Brain pericyte (primary cell): ENCODE data around the gene ZNF839.
"Not testable (repeated sequence)": the region's sequence is repeated elsewhere in the genome, so short reads cannot be mapped to it uniquely, and the experiment has no call there.

ENCODE experiments used
- DNase-seq: peaks from one replicate; pipeline ENCODE4 v3.0.0-alpha.2; 2012; ENCODE audit warnings: low read depth, low spot score

Gene ZNF839

DNA sequence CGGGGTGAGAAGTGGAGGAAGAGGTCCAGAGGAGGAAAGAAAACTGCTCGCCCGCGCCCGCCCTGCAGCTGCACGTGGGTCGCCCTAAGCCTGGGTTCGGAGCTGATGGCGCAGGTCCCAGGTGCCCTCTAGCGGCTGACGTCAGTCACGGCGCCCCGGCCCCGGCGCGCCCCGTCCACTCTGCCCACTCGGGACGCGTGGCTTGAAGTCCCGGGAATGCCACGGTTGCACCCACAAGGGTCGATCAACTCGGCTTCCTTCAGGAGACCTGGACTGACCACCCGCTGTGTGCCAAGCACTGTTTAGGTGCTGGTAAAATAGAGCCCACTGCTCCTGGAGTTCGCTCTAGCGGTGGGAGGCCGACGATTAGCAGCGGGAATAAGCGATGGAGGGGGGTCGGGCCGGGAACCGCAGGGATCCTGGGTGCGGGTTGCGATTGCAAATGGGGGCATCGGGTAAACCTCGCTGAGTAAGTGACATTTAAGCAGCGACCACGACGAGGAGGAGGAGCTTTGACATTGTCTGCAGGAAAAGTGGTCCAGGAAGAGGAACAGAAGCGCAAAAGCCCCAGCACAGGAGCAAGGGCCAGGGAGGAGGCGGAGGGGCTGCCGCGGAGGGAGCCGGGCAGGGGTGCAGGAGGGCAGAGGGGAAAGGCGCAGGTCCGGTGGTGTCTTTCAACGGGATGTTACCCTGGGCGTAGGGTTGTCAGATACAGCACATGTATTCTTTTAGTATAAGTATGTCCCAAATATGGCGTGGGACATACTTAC, 5.1 kb upstream of the ZNF839 start:
- no peak for DNase-seq

DNA sequence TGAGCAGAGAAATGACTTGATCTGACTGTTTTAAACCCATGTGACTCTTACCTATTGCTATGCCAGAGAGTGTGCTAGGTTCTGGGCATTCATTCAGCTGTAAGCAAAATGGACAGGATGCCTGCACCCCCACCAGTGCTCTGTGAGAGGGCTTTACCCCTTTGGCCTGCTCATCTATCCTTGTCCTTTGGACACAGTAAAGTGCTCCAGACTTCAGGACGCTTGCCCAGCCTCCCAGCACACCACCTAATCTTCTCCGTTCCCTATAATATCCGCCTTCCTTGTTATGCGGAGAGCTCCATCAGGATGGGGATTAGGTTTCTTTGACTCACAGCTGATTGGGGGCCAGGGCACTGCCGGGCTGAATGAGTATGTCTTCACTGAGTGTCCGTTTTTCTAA, 4.4 kb upstream of the ZNF839 start:
- DNase-seq, result no peak

DNA sequence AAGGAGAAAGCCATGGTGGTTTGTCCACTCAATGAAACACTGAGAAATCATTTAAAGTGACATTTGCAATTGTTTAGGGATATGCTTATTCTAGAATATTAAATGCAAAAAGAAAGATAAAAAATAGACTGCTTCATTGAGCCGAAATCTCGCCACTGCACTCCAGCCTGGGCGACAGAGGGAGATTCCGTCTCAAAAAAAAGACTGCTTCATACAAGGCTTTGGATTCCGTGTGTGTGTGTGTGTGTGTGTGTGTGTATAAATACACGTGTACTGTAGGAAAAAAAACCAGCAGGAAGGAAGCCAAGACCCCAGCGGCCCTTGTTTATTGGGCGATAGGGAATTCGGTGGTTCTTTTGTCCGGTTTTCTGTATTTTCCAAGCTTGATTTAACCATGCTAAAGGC, 3.2 kb upstream of the ZNF839 start:
- DNase-seq, result no peak

DNA sequence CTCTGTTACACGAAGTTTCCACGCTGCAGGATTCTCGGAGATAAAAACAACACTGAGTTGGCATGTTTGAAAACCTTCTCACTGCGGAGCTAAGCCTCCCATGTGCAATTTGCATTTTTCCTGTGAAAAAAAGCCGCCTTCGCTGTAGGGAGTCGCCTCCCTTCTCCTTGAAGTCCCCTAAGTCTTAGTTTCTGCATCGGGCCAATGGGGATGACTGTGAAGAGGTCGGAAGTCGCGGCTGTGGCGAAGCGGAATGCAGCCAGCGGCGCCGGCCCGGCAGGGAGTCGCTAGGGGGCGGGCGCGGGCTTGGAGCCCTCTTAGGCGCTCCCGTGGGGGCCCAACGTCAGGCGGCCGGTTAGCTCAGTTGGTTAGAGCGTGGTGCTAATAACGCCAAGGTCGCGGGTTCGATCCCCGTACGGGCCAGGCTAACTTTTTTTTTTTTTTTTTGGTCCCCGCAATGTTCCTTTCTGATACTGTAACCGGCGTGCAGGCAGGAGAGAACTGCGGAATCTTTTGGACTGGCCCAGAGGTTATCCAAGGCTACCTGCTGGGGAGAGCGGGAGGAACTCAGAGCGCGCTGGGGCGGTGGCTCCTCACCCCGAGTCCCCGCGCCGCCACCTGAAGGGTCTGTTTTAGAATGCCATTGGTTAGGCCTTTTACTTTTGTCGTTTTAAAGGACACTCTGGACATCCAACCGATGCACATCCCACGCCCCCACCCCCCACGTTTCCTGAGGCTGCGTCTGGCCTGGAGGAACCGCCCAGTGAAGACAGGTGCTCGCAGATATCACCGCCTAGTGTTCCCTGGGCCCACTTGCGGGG, 2.6 kb upstream of the ZNF839 start:
- peak; percentile 90 for DNase-seq

DNA sequence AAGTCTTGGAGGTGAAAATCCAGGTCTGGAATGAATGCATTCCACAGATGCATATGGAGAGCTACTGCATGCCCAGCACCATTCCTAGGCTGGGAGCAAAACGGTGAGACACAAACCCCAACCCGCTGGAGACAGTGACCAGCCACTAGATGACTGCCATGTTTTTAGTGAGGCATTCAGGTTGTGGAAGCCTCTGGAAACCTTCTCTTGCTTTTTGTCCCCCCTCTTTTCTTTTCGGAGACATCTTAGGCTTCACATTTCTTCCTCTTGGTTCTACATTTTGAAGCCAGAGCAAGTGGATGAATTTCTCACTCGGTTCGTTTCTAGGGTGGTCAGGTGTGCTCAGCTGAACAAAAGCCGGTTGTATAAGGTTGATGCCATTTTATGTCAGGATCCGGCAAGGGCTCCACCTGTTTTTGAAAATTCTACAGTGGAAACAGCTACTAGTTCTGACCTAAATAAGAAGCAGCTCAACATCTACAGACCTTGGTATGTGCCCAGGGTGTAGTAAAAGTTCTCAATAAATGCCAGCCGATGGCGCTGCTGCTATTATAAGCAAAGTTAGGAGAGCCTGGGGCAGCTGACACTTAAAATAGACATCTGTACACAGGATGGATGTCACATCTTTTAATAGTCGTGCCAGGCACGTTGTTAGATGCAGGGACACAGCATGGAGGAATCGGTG, 1.8 kb upstream of the ZNF839 start:
- no peak for DNase-seq

DNA sequence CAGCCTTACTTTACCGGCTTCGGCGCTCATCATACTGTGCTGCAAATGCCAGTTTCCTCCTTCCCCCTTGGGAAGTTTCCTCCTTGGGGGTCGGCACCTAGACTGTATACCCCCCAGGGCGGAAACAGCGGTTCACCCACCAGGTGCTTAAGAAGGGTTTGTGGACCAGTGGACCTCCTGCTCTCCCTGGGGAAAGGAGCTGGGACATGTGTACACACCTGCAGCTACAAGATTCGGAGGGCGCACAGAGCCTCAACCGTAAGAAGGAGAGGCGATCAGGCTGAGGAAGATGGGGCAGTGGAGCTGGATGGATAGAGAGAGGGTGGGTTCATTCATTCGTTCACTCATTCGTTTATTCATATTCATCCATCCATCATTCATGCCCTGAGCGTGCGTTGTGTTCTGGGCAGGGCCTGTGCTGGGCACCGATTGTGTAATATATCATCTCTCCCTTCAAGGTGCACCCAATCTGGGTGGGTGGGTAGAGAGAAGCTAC, 717 bp upstream of the ZNF839 start:
- DNase-seq, result no peak

DNA sequence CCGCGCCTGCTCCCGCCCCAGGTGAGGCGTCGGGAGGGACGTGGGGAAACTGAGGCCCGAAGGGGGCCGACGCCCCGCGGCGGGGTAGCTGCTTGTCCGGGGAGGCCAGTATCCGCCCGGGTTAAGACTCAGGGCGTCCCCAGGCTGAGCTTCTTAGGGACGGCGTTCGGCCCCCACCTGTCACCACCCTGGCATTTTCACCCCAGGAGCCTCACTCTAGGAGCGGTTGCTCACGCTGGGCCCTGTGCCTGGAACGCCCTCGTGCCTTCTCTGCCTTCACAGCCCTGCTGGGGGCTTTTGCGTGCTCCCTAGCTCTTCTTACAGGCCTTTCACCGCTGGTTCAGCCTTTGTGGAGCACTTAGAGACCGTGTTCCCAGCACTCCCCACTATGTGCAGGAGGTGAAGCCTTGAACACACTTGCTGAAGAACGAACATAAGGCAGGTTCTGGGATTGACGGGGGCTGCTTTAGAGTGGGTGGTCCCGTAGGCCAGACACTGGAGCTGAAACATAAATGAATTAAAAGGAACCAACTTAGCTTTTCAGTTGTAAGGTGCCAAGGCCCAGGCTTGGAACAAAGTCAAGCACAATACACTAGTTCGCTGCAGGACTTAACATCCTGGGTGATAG, 601 bp downstream of the ZNF839 start:
- DNase-seq, result no peak

DNA sequence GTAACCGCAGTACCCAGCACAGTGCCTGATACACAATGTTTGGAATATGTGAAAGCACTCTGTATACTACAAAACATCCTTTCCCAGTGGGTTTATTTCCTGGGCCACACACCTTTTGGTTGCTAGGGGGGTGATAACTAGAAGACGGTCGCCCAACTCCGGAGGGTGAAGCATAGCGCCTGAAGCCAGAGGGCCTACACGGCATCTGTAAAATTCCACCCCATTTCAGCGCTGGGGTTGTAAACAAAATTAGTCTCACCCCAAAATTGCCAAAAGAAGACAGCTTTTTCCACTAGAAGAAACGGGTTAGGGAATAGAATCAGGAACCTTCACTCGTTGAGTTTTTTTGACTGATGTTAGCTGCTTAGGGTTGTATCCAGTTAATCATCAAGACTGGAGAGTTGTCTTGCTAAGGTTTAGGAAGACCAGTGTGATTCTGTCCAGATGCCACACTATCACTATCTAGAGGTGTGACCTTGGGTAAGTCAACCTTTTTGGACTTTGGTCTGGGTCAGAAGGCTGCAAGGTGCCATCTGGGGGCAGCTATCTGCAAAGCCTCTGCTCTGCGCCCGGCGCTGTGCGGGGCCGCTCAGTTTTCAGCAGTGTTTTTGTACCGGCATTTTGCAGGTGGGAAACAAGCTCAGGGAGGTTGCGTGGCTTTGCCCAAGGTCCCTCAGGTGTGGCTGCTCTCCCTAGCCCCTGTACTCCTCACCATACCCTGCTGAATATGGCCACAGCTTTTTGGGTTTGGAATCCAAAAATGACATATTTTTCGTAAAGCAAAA, 1.3 kb downstream of the ZNF839 start:
- DNase-seq, result no peak

DNA sequence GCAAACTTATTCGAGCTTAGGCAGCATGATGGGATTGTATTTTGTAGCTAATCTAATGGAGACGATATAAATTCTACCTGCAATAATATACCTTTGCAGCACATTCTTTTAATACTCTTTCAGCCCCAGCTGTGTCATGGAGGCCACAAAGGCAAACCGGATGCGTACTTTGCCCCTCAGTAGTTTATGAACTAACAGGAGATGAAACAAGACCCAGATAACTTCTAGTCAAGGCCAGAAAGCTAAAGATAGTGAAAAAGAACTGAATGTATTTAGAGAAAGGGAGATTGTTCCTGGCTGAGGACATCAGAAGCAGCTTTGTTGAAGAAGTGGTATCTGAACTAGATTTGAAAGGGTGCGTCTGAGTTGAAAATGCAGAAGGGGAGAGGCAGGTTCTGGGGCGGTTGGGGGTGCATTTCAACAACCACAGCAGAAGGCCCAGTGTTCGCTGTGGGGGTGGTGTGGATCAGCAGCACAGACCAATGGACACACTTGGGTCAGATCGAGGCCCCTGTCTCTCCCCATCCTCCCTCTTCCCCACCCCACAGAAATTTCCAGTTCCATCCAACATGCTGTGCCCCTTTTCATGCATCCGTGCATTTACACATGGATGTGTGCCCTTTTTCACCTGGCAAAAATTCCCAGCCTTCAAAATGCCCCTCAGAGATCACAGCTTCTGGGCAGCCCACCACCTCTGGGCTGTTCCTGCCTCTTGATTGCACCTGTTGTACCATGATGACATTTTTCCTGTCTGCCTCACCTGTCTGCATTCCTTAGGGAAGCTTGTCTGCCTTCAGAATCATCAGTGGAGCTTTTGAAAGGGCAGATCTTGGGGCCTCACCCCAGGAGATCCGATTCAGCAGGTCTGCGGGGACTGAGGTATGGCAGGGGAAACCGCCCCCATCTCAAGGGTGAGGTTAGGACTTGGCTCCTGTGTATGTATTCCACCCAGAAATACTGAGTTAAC, 2.2 kb downstream of the ZNF839 start:
- no peak for DNase-seq

DNA sequence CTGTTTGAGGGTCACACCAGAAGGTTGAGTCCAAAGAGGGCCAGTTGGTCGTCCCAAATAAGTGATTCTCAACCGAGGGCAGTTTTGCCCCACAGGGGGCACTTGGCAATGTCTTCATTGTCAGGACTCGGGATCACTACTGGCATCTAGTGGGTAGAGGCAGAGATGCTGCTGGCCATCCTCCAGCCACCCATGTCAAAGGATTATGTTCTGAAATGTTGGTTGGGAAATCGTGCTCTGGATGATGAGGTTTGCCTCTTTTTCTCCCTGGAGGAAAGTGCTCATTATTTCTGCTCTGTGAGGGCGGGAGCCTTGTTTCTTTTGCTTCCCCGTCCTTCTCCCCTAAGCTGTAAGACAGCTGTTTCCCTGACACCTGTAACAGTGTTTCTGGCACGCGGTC, 3.6 kb downstream of the ZNF839 start:
- DNase-seq, result peak; percentile 54

DNA sequence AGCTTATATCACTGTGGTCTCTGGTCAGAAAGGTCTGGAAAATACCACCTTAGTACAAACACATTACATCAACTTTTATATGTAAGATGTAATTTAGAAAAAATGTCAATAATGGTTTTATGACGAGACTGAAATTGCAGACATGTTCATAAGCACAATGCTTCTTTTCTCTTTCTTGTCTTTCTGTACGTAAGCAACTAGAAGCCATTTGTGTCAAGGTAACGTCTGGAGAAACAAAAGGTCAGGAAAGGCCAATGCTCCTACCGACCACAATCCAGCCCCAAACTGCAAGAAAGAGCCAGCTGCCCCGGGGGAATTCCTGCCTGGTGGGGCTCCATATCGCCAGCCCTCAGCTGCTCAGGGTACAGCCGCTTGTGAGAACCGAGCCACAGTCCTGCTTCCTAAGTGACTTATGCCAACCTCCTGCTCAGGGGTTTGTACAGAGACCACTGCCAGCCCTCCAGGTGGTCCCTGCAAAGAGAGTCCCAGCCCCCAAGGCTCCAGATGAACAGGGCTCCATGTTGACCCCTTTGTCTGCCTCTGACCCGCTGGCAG, 6.3 kb downstream of the ZNF839 start:
- DNase-seq, result no peak

DNA sequence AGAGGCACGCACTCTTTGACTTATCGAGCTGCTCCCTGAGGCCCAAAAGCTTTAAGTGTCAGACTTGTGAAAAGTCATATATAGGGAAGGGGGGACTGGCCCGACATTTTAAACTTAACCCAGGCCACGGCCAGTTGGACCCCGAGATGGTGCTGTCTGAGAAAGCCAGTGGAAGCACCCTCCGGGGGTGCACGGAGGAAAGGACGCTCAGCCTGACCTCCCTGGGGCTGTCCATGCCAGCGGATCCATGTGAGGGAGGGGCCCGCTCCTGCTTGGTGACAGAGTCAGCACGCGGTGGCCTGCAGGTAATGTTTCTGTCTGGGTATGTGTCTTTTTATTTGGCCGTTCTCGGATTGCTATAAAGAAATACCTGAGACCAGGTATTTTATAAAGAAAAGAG, 7.0 kb downstream of the ZNF839 start:
- no peak for DNase-seq

DNA sequence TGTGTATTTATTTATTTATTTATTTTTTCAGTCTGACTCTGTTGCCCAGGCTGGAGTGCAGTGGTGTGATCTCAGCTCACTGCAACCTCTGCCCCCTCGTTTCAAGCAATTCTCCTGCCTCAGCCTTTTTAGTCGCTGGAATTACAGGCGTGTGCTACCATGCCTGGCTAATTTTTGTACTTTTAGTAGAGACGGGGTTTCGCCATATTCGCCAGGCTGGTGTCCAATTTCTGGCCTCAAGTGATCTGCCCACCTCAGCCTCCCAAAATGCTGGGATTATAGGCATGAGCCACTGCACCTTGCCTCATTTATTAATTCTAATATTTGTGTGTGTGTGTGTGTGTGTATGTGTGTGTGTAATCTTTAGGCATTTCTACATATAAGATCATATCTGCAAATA, 9.8 kb downstream of the ZNF839 start:
- DNase-seq, result not testable (repeated sequence)

DNA sequence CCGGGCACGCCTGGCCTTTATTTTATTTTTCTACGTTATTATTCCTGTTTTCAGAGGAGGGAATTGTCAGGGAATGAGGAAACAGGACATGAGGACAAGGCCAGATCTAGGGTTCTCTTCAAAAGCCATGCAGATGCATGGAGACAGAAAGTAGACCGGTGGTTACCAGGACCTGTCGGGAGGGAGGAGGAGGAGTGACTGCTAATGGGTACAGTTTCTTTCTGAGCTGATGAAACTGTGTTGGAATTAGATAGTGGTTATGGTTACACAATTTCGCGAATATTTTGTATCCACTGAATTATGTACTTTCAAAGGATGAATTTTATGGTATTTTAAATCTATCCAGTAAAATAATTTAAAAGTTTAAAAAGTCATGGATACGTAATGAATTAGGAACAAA, 11.3 kb downstream of the ZNF839 start:
- DNase-seq, result no peak

DNA sequence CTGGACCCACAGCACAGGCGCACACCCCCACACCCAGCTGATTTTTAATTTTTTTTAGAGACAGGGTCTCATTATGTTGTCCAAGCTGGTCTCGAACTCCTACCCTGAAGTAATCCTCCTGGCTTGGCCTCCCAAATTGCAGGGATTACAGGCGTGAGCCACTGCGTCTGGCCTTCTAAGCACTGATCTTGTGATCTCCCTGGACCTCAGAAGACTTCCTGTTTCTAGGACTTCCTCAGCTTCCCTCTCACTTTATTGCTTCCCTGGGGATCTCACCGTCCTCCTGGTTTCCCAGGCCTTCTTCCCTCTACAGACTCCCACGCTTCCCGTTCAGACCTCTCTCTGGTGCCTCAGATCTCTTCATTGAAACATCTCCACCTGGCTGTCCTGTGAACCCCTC, 13.8 kb downstream of the ZNF839 start:
- DNase-seq, result no peak

DNA sequence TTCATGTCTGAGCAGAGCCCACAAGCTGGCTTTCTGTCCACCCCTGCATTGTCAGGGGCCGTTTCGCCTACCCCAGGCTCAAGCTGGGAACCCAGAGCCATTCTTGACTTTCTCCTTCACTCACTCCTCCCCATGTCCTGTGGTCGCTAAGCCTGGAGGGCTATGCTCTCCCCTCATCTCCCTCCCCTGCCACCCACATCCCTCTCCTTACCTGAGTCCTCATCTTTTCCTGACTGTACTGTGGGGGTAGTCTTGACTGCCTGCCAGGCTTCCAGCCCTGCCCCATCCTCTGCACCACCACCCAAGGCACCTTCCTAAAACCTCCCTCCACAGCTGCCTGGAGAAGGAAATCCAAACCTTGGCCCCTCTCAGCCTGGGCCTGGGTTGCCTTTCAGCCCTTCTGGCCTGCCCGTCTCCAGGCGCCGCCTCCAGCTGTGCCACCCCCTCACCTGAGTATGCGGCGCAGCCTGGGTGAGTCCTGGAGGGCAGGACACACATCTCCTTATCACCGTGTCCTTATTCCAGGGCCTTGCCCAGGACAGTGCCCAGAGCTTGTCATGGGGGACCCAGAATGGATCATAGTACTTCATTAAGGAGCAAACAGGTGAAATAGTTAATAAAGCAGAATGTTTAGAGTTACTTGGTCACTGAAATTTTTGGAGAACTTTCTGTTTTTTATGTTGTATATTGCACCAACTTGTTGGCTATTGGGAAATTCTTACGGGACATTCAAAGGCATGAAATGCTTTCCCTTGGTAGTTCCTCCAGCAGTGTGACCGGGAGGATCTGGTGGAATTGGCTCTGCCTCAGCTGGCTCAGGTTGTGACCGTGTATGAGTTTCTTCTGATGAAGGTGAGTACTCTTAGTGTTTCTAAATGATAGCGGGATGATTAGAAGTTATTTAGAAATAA, 14.5 kb downstream of the ZNF839 start:
- no peak for DNase-seq

DNA sequence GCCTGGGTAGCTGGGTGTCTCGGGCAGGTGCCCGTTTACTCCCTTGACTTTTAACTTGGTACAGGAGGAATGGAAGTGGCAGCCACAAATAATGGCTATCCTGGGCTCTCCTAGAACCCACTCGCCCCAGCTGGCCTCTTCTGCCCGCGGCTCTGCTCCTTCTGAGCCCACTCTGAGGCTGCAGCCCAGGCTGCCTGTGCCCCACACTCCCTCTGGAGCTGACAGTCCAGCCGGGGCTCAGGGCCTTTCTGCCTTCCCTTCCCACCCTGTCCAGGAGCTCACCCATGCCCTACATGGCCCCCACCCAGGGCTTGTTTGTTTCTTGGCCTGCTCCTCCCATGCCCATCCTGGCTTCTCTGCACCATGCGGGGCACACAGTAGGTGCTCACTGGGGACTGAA, 15.6 kb downstream of the ZNF839 start:
- no peak for DNase-seq

DNA sequence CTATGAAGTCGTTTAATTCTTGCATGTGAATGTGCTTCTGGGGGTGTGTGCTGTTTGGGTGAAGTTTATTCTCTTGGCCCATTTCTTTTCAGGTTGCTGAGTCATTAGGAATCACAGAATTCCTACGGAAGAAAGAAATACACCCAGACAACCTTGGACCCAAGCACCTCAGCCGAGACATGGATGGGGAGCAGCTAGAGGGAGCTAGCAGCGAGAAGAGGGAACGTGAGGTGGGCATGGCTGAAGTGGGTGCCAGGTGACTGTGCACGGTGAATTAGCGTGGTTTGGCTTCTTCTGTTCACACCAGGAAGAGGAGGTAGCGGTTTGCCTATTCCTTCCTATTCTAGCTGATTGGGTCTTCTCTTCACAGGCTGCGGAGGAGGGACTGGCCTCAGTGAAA, 19.2 kb downstream of the ZNF839 start:
- DNase-seq, result no peak

DNA sequence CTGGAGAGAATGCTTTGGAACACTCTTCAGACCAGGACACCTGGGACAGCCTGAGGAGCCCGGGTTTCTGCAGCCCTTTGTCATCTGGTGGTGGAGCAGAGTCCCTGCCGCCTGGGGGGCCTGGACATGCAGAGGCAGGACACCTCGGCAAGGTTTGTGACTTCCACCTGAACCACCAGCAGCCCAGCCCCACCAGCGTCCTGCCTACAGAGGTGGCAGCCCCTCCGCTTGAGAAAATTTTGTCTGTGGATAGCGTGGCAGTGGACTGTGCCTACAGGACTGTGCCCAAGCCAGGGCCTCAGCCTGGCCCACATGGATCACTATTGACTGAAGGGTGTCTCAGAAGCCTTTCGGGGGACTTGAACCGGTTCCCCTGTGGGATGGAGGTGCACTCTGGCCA, 22.0 kb downstream of the ZNF839 start:
- DNase-seq, result no peak
